Left lung (tissue), 10 donors: ENCODE data around the gene EGF. TPM values are rescaled to one million over a fixed set of nuclear protein-coding genes. Genes with fewer than 3 reads are reported as not detected.
"Not testable (repeated sequence)": the region's sequence is repeated elsewhere in the genome, so short reads cannot be mapped to it uniquely, and the experiment has no call there.

Source experiments
- ATAC-seq: fragments of 200-7000 bp; cut with Tn5 transposase; one replicate; pipeline ENCODE4 v1.9.1; 2020; ENCODE audit warnings: moderate library complexity
- DNase-seq, 4 donors: peaks; one replicate each; pipeline ENCODE4 v3.0.0-alpha.2; 2013 to 2020
- H3K27ac ChIP-seq, 2 donors: fragments of 200-600 bp; sonication (generic) in 1 of 2; one replicate each; pipeline versions ENCODE4 v1.5.0 to v1.8.0; 2020 to 2021
- H3K27me3 ChIP-seq, 2 donors: fragments of 200-600 bp; sonication (generic) in 1 of 2; one replicate each; pipeline versions ENCODE4 v1.5.0 to v1.8.0; 2020 to 2021
- H3K36me3 ChIP-seq, 2 donors: fragments of 200-600 bp; sonication (generic) in 1 of 2; one replicate each; pipeline versions ENCODE4 v1.5.0 to v1.8.0; 2020 to 2021
- H3K4me1 ChIP-seq, 2 donors: fragments of 200-600 bp; one replicate each; pipeline ENCODE4 v1.8.0; 2021
- H3K4me3 ChIP-seq, 2 donors: fragments of 200-600 bp; sonication (generic) in 1 of 2; one replicate each; pipeline versions ENCODE4 v1.5.0 to v1.8.0; 2020 to 2021; ENCODE audit warnings: mild to moderate bottlenecking in 1 of 2
- H3K9me3 ChIP-seq, 2 donors: fragments of 200-600 bp; sonication (generic) in 1 of 2; one replicate each; pipeline versions ENCODE4 v1.5.0 to v1.8.0; 2020 to 2021
- CTCF ChIP-seq, 2 donors: fragments of 200-600 bp; sonication (generic) in 1 of 2; IDR thresholded peaks; one replicate each; pipeline versions ENCODE4 v1.5.0 to v1.8.0; 2021; ENCODE audit warnings: antibody characterized with exemption in 2 of 2
- intact Hi-C, 2 donors: fragments of 100-400 bp; cut with DNase I; formaldehyde crosslinking; loops; one replicate each; pipeline versions ENCODE4 v1.11.2 to v1.14.2; 2022
- polyA plus RNA-seq, 6 donors: library from polyadenylated mRNA; unstranded; fragments of 120-200 nt; gene quantifications; one replicate each; pipeline ENCODE4 v1.2.1, GENCODE V29; 2013; ENCODE audit not compliant: insufficient read length in 6 of 6
- total RNA-seq, 2 donors: library from RNA; stranded (reverse); fragmentation: NEBNext Ultra II Directional; extraction: Animal tissue kit (Norgen Biotek cat#: 25700); gene quantifications; one replicate each; pipeline ENCODE4 v1.2.1, GENCODE V29; 2021
- donor health status: DM: no; HTN: yes; CAD: no.
- donor health status: DM: no; HTN: no; CAD: no.

The EGF gene
- total and polyA plus RNA-seq, 8 donors, result 0.45 to 4.3 (median 1.0) TPM

GRCh38 chr4:109925396-109925795, 12.7 kb downstream of the EGF start:
- intact Hi-C loops, result no loop called here
- no peak for ATAC-seq
- Histone ChIP-seq H3K27ac (no peak overlapping the region), H3K4me3 (no peak overlapping the region), H3K36me3 (no peaks in the 10 kb centered on the region), H3K4me1 (no peaks in the 10 kb centered on the region), H3K9me3 (no peaks in the 10 kb centered on the region), H3K27me3 (no peaks in the 10 kb centered on the region)
- no peak for TF ChIP-seq CTCF (IDR thresholded peaks at IDR 0.05)
- no peak for DNase-seq

- Histone ChIP-seq H3K27ac (no peak overlapping the region), H3K4me3 (no peak overlapping the region), H3K36me3 (no peaks in the 10 kb centered on the region), H3K9me3 (no peaks in the 10 kb centered on the region), H3K4me1 (no peaks in the 10 kb centered on the region), H3K27me3 (no peaks in the 10 kb centered on the region)
- no peak for TF ChIP-seq CTCF (IDR thresholded peaks at IDR 0.05)
- ATAC-seq (no peak), DNase-seq (no peak)
- intact Hi-C loops, result no loop called here
Measured at GRCh38 chr4:109928327-109929045, 15.8 kb downstream of the EGF start.

DNA sequence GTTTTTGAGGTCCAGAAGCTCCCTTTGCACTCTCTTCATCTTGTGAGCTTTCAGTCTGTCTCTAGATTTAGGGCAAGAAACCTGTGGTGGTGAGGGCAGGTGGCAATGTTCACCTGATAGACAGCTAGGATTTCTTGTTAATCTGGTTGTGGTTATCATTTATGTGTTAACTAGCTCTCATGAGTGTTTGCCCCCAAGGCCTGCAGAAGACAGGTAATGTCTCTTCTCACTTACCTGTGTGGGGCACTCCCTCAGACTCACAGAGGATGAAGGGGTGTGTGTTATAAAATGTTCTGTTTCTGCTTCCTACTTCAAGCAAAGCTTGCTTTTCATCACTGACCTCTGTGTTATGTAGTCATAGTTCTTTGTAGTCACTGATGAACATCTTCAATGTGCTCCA, 17.8 kb downstream of the EGF start:
- ATAC-seq, result no peak
- Histone ChIP-seq H3K4me1 (no peaks in the 10 kb centered on the region), H3K27me3 (no peaks in the 10 kb centered on the region), H3K9me3 (peaks cover 0 to 4% of the 10 kb centered on the region in 2 donors), H3K27ac (no peak overlapping the region), H3K4me3 (no peak overlapping the region), H3K36me3 (no peaks in the 10 kb centered on the region)
- no peak for TF ChIP-seq CTCF (IDR thresholded peaks at IDR 0.05)
- intact Hi-C loops, result no loop called here
- DNase-seq, result no peak

- Histone ChIP-seq H3K4me3 (no peak overlapping the region), H3K4me1 (no peaks in the 10 kb centered on the region), H3K27ac (no peak overlapping the region), H3K9me3 (peaks cover 0 to 4% of the 10 kb centered on the region in 2 donors), H3K36me3 (no peaks in the 10 kb centered on the region), H3K27me3 (no peaks in the 10 kb centered on the region)
- no peak for TF ChIP-seq CTCF (IDR thresholded peaks at IDR 0.05)
- DNase-seq, result no peak
- ATAC-seq, result no peak
- intact Hi-C loops, result no loop called here
Measured at GRCh38 chr4:109930872-109931271, 18.2 kb downstream of the EGF start.

GRCh38 chr4:109931318-109931717, 18.6 kb downstream of the EGF start:
- no peak overlapping the region for H3K4me3 ChIP-seq
- no peak for TF ChIP-seq CTCF (IDR thresholded peaks at IDR 0.05)
- intact Hi-C loops, result no loop called here
- no peak for ATAC-seq
- DNase-seq, result no peak
- H3K27me3 ChIP-seq, result no peaks in the 10 kb centered on the region
- no peaks in the 10 kb centered on the region for H3K36me3 ChIP-seq
- peaks cover 0 to 4% of the 10 kb centered on the region in 2 donors for H3K9me3 ChIP-seq
- H3K27ac ChIP-seq, result no peak overlapping the region
- H3K4me1 ChIP-seq, result no peaks in the 10 kb centered on the region

GRCh38 chr4:109937352-109937751, 24.7 kb downstream of the EGF start:
- intact Hi-C loops, DNase-seq, H3K4me3 ChIP-seq, H3K27me3 ChIP-seq, H3K9me3 ChIP-seq, H3K36me3 ChIP-seq, H3K27ac ChIP-seq, ATAC-seq, H3K4me1 ChIP-seq: not testable (repeated sequence)
